ENCODE measurements around the gene GPD1L.
"Not testable (repeated sequence)": the region's sequence is repeated elsewhere in the genome, so short reads cannot be mapped to it uniquely, and the experiment has no call there.

GPD1L gene

GRCh38 chr3:32106132-32106928 lies at the start of gene GPD1L:
Gene GPD1L (plus strand): TSS chr3:32106620. CDS start chr3:32106712, 92 bp downstream.
- DNase-seq (ENCODE audit: low spot score) = peak; percentile 94

- DNase-seq (ENCODE audit: low spot score) = not testable (repeated sequence)
These were observed 48.0 kb upstream of the GPD1L start for GRCh38 chr3:32058465-32058864.

GRCh38 chr3:32062950-32063582 lies 43.4 kb upstream of the GPD1L start:
- DNase-seq (ENCODE audit: low spot score) = no peak

DNA sequence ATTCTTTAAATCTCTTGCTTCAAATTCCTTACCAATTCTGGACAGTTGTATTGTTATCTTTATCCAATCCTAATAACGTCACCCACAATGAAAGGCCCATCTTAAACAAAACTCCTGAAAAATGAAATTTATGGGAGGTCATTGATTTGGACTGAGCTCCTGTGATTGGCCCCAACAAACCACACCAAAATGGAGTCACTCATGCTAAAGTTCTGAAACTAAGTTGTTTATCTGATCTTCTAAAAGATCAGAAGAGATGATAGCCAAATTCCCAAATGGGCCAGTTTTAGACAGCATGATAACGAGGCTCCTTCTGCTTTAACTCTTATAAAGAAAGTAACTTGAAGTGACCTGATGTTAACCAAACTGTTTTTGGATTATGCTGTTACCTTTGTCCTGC lies 39.7 kb upstream of the GPD1L start:
- DNase-seq (ENCODE audit: low spot score) = no peak

DNA sequence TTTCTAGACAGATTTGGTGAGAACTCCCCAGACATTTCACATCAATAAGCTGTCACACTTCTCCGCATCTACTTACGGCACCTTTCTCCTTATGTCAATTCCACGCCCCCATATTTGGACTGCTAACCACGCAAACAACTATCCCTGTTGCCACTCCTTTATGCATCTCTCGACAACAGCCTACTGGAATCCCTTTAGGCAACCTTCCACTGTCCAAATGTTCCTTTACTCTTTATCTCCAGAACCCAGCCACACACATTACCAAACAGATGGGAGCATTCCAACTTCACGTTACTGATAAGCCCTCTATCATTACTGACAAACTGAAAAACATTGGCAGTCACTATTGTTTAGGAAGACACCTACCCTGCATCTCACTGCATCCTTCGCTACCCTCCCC lies 32.2 kb upstream of the GPD1L start:
- not testable (repeated sequence) for DNase-seq (ENCODE audit: low spot score)

- no peak for DNase-seq (ENCODE audit: low spot score)
These were observed 29.9 kb upstream of the GPD1L start for GRCh38 chr3:32076566-32076965.

DNA sequence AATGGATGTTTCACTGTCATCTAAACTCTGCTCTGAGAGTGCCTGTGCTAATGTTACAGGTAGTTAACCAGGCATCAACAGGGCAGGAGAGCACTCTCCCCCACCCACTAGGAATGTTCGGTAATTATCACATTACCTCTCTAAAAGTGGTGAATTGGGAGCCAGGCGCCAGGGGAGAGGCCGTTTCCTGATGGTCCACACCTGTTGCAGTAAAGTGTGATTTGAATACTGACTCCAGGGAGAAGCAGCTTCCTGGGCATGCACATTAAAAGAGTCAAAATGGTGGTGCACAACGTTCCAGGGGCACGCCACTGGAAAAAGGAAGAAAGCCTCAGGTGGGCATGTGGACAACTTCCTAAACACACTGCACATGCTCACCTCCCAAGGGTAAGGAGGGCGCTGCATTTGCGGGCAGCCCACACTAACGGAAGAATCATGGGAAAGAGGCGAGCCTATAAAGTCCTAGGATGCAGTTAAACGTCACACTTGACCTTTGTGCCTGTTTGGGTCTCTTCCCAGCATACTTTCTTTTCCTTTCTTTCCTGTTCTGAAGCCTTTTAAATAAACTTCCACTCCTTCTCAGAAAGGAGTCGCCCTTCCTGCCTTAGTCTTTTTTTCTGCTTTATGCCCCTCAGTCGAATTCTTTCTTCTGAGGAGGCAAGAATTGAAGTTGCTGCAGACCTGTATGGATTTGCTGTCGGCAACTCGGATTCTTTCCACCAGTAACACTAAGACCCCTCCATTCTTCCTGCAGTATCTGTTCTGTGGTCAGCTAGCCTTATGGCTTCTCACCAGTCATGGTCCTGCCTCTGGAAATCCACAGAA lies 28.9 kb upstream of the GPD1L start:
- DNase-seq (ENCODE audit: low spot score) = no peak

DNA sequence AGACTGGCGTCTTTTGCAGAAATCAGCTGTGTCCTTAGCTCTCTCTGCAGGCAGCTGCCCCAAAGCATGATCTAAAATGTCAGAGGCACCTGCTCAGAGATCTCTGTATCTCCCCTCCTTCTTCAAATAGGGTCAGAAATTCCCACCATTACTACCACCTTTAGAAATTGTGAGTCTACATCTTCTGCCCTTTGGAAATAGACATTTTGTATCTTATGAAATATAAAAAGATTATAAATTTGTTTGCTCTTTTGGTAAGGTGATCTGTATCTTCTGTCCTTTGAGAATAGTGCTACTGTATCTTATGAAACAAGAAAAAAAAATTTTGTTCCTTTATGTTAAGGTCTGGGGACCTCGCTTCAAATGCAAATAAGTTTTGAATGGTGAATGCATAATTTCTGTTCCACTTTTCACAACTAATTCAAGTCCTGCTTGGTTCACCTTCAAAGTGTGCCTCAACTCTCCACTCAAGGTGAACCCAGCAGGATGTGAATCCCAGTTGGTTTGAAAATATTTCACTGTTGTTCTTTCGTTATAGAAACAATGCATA lies 28.3 kb upstream of the GPD1L start:
- no peak for DNase-seq (ENCODE audit: low spot score)

GRCh38 chr3:32078864-32079263 lies 27.6 kb upstream of the GPD1L start:
- DNase-seq (ENCODE audit: low spot score) = no peak

- no peak for DNase-seq (ENCODE audit: low spot score)
These were observed 23.7 kb upstream of the GPD1L start for GRCh38 chr3:32082721-32083120.

DNA sequence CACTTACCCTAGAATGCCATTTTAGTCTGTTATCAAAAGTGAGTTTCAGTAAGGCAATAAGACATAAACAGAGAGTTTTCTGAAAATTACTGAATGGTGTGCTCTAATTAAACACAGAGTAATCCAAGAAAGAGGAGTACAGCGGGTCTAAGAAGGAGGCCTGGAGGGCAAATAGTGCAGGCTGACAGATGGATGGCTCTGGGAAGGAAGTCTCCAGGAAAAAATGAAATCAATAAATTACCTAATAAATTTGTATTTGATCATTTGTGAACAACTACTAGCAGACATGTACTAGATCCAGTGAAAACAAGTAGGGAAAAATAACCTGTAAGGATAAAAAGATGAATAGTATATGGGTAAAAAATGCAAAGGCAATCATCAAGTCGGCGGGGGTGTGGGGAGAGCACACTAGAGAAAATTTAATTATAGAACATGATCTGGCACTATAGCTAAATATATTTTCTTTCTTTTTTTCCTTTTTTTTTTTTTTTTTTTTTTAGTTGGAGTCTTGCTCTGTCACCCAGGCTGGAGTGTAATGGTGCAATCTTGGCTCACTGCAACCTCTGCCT lies 22.6 kb upstream of the GPD1L start:
- no peak for DNase-seq (ENCODE audit: low spot score)

DNA sequence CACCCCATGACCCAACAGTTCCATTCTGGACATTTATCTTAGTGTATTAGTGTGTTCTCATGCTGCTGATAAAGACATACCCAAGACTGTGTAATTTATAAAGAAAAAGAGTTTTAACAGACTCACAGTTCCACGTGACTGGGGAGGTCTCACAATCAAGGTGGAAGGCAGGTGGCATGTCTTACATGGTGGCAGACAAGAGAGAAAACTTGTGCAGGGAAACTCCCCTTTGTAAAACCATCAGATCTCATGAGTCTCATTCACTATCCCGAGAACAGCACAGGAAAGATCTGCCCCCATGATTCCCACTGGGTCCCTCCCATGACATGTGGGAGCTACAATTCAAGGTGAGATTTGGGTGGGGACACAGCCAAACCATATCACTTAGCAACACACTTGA lies 21.6 kb upstream of the GPD1L start:
- no peak for DNase-seq (ENCODE audit: low spot score)

- no peak for DNase-seq (ENCODE audit: low spot score)
These were observed 20.0 kb upstream of the GPD1L start for GRCh38 chr3:32086464-32086863.

- DNase-seq (ENCODE audit: low spot score) = no peak
These were observed 16.9 kb upstream of the GPD1L start for GRCh38 chr3:32089476-32089875.

- no peak for DNase-seq (ENCODE audit: low spot score)
These were observed 13.2 kb upstream of the GPD1L start for GRCh38 chr3:32093204-32093603.

GRCh38 chr3:32095431-32095830 lies 11.0 kb upstream of the GPD1L start:
- DNase-seq (ENCODE audit: low spot score) = peak; percentile 46

DNA sequence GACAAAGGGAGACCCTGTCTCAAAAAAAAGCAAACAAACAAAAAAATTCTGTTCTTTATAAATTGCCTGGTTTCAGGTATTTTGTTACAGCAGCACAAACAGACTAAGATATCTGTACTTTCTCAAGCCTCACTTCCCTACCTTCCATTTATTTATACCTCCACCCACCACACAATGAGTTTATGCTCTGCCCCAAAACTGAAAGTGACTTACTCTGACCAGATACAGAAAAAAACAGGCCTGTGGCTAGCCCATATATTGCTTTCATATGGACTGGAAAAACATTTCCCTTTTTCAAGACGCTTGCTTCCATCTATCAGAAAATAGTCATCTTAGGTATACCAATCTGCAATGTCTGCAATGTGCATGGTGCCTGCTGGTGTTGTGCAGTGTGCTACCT lies 8.7 kb upstream of the GPD1L start:
- DNase-seq (ENCODE audit: low spot score) = no peak

DNA sequence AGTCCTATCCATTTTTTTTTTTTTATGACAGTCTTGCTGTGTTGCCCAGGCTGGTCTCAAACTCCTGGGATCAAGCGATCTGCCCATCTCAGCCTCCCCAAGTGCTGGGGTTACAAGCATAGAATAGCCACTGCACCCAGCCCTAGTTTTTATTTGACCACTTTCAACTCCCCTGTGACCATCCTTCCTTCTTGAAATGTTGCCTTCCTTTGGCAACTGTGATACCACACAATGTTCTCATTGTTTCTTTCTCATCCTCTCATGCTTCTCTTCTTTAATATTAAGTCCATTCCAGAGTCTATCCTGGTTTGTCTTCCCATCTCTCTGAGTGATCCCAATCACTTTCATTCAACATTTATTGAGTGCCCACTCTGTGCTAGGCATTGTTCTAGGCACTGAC lies 7.9 kb upstream of the GPD1L start:
- DNase-seq (ENCODE audit: low spot score) = no peak

GRCh38 chr3:32100465-32100864 lies 6.0 kb upstream of the GPD1L start:
- no peak for DNase-seq (ENCODE audit: low spot score)

GRCh38 chr3:32102289-32102688 lies 4.1 kb upstream of the GPD1L start:
- no peak for DNase-seq (ENCODE audit: low spot score)

- DNase-seq (ENCODE audit: low spot score) = no peak
These were observed 1.9 kb upstream of the GPD1L start for GRCh38 chr3:32104492-32104891.
